Breast epithelium (tissue), 4 donors: ENCODE measurements around the gene C16orf89. TPM values are rescaled to one million over a fixed set of nuclear protein-coding genes. Genes with fewer than 3 reads are reported as not detected.

Experiments
- DNase-seq, 2 donors: peaks; one replicate each; pipeline ENCODE4 v3.0.0-alpha.2; 2019; ENCODE audit warnings: low spot score in 2 of 2
- H3K27ac ChIP-seq, 2 donors: fragments of 200-600 bp; sonication (generic) in 1 of 2; one replicate each; pipeline ENCODE4 v1.5.1; 2016 to 2019; ENCODE audit warnings: mild to moderate bottlenecking in 1 of 2
- H3K27me3 ChIP-seq, 2 donors: fragments of 200-600 bp; sonication (generic) in 1 of 2; one replicate each; pipeline versions ENCODE4 v1.5.1 to v1.6.0; 2017 to 2019; ENCODE audit warnings: control low read depth in 1 of 2, mild to moderate bottlenecking in 1 of 2
- H3K36me3 ChIP-seq: fragments of 200-600 bp; one replicate; pipeline ENCODE4 v1.5.1; 2019
- H3K4me1 ChIP-seq, 2 donors: fragments of 200-600 bp; sonication (generic); one replicate each; pipeline ENCODE4 v1.5.1; 2016 to 2019; ENCODE audit warnings: control low read depth in 1 of 2
- H3K4me3 ChIP-seq, 3 donors: fragments of 200-600 bp; sonication (generic); 1 replicate in 2 of 3; 2 replicates in 1 of 3; pipeline ENCODE4 v1.5.1; 2016 to 2019; ENCODE audit warnings: mild to moderate bottlenecking in 3 of 3, moderate library complexity in 2 of 3
- H3K9me3 ChIP-seq, 2 donors: fragments of 200-600 bp; sonication (generic) in 1 of 2; one replicate each; pipeline ENCODE4 v1.5.1; 2016 to 2019; ENCODE audit warnings: control low read depth in 1 of 2
- CTCF ChIP-seq, 3 donors: fragments of 450-650 bp; IDR thresholded peaks; one replicate each; pipeline ENCODE4 v1.5.1; 2016 to 2017; ENCODE audit warnings: antibody characterized with exemption in 3 of 3, mild to moderate bottlenecking in 3 of 3, moderate library complexity in 3 of 3
- POLR2A ChIP-seq: fragments of 450-650 bp; IDR thresholded peaks from one replicate; pipeline ENCODE4 v1.6.1; 2016; ENCODE audit warnings: antibody characterized with exemption, mild to moderate bottlenecking, moderate library complexity
- POLR2AphosphoS5 ChIP-seq, 3 donors: sonication (generic); formaldehyde crosslinking; IDR thresholded peaks; one replicate each; pipeline ENCODE4 v1.6.1; 2017; ENCODE audit warnings: antibody characterized with exemption in 3 of 3
- intact Hi-C: fragments of 100-400 bp; cut with DNase I; formaldehyde crosslinking; loops from one replicate; pipeline ENCODE4 v1.15.1; 2023; ENCODE audit warnings: low total_unique reads
- total RNA-seq, 3 donors: library from RNA; depleted of rRNA; stranded (reverse); fragments of >200 nt; gene quantifications; one replicate each; pipeline ENCODE4 v1.1.0, GENCODE V29; 2016

Gene C16orf89
- total RNA-seq, 3 donors from 2014 or later: 5.1 to 10.2 (median 6.4) TPM

- Histone ChIP-seq H3K4me3 (no peak overlapping the region), H3K27me3 (peaks cover 0 to 19% of the 10 kb centered on the region in 2 donors), H3K9me3 (no peaks in the 10 kb centered on the region), H3K4me1 (no peaks in the 10 kb centered on the region), H3K36me3 (no peaks in the 10 kb centered on the region), H3K27ac (no peak overlapping the region)
- intact Hi-C loops: no loop called here
- no peak for TF ChIP-seq POLR2AphosphoS5 (IDR thresholded peaks at IDR 0.05)
- no peak for TF ChIP-seq CTCF (IDR thresholded peaks at IDR 0.05)
- no peak for TF ChIP-seq POLR2A
- no peak for DNase-seq
Observed at GRCh38 chr16:4994719-4995434, 70.9 kb downstream of the C16orf89 start.

Other genes starting within 250 kb of the C16orf89 start
- gene GLYR1, start 218.7 kb downstream of the C16orf89 start, total RNA-seq: 10 to 100 TPM; 57.2 to 79.0 (median 58.1) TPM
- 10 to 100 TPM; 28.8 to 32.8 (median 29.1) TPM for gene UBN1, start 218.5 kb downstream of the C16orf89 start, total RNA-seq
- gene PPL, start 128.8 kb downstream of the C16orf89 start, total RNA-seq: 100 to 1,000 TPM in 1 of 3 donors, 10 to 100 TPM in 2; 53.1 to 169 (median 97.5) TPM
- gene SEC14L5, start 107.6 kb downstream of the C16orf89 start, total RNA-seq: 1 to 10 TPM in 1 of 3 donors, under 1 TPM in 2; 0.33 to 1.3 (median 0.59) TPM
- gene NAGPA, start 32.0 kb downstream of the C16orf89 start, total RNA-seq: 10 to 100 TPM; 18.4 to 26.2 (median 21.8) TPM
- 10 to 100 TPM; 14.4 to 21.2 (median 16.7) TPM for gene ALG1, start 5.9 kb upstream of the C16orf89 start, total RNA-seq
- 10 to 100 TPM in 2 of 3 donors, 1 to 10 TPM in 1; 9.4 to 10.2 (median 10.2) TPM for gene EEF2KMT, start 31.8 kb upstream of the C16orf89 start, total RNA-seq